VCaP (cell line): Measurements from ENCODE around the gene C12orf57.
"Not testable (repeated sequence)": the region's sequence is repeated elsewhere in the genome, so short reads cannot be mapped to it uniquely, and the experiment has no call there.

Experiments used
- H3K27ac ChIP-seq: fragments of 450-650 bp; 2 replicates; pipeline ENCODE4 v1.5.1; 2017
- TF ChIP-seq, protein P1 (sequence below): fragments of 450-650 bp; conservative IDR thresholded peaks from 2 replicates; pipeline ENCODE4 v1.5.1; 2017; ENCODE audit warnings: mild to moderate bottlenecking, moderate library complexity

C12orf57 gene

DNA sequence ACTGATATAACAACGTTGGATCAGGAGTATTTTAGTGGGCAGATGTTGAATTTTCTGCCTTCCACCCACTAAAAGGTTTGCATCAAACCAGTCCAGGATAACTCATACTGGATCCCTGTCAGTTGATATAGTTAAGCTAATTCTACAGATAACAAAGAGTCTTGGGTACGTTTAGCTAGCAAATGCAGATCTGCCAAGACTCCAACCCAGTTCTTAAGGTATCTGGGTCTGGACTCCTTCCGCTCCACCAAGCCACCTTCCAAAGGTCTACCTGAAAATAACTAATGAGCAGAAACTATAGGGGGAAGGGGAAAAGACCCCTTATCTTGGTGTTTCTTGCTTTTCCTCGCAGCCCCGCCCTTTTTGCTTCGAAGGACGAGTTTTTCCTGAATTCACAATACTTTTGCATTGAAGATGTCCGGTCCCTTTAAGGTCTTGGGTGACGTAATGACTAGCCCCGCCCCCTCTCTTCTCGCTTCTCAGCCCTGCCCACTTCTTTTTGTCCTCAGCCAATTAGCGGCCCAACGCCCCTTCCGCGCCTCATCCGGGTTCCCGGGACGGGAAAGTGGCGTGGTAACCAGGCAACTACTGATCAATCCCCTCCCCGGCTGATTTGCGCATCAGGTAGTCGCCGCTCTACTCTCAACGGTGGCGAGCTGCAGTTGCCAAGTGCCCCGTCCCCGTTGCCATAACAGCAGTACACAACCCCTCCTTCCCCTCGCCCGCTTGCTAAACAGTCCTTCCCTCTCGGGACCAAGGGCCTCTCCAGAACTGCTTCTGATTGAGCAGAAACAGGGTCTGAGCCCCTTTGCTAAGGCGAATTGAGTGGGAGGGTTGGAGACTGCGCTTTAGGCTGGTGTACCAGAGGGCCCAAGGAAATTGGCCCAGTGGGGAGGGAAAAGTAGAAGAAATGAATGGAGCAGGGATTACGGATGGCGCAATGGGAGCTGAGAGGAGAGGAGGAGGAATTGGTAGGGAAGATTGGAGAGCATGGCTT is 39.2 kb upstream of the C12orf57 start, which contains the start of gene LRRC23:
Gene LRRC23 (plus strand): TSS at position 543 of the 997 bp plus-strand sequence. CDS start 812 bp downstream, outside the sequence.
- TF ChIP-seq, protein P1, sequence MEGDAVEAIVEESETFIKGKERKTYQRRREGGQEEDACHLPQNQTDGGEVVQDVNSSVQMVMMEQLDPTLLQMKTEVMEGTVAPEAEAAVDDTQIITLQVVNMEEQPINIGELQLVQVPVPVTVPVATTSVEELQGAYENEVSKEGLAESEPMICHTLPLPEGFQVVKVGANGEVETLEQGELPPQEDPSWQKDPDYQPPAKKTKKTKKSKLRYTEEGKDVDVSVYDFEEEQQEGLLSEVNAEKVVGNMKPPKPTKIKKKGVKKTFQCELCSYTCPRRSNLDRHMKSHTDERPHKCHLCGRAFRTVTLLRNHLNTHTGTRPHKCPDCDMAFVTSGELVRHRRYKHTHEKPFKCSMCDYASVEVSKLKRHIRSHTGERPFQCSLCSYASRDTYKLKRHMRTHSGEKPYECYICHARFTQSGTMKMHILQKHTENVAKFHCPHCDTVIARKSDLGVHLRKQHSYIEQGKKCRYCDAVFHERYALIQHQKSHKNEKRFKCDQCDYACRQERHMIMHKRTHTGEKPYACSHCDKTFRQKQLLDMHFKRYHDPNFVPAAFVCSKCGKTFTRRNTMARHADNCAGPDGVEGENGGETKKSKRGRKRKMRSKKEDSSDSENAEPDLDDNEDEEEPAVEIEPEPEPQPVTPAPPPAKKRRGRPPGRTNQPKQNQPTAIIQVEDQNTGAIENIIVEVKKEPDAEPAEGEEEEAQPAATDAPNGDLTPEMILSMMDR: no peak
- H3K27ac ChIP-seq: peak within 1 kb of the TSS; percentile 67

DNA sequence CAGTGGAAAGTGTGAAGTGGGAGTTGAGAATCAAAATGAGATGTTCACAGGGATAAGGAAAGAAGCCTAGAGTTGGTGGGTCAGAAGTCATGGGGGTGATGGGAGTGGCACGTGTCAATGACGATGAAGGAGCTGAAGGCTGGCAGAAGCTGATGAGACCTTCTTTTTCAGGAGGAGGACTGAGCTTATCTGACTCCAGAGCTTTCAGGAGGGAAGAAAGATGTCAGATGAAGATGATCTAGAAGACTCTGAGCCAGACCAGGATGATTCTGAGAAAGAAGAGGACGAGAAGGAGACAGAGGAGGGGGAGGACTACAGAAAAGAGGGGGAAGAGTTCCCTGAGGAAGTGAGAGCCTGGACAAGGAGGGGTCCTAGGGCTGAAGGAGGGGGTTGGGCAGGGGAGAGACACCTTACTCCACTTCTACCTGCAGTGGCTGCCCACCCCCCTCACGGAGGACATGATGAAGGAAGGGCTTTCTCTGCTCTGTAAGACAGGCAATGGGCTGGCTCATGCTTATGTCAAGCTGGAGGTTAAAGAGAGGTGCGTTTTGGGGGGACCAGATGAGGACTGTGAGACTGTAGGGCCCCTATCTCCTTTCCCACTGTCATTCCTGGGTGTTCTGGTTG is 38.3 kb upstream of the C12orf57 start:
- TF ChIP-seq, protein P1: no peak
- H3K27ac ChIP-seq: peak overlapping the region; percentile 67

DNA sequence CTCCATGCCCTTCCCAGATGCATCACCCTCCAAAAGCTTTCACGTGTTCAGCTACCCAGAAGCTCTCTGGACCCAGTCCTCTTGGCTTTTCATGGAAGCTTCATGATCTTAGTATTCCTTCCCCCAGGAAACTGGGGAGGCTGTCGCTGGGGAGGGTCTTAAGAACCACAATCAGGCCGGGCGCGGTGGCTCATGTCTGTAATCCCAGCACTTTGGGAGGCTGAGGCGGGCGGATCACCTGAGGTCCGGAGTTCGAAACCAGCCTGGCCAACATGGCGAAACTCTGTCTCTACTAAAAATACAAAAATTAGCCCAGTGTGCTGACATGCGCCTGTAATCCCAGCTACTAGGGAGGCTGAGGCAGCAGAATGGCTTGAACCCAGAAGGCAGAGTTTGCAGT is 35.7 kb upstream of the C12orf57 start:
- H3K27ac ChIP-seq: not testable (repeated sequence)

DNA sequence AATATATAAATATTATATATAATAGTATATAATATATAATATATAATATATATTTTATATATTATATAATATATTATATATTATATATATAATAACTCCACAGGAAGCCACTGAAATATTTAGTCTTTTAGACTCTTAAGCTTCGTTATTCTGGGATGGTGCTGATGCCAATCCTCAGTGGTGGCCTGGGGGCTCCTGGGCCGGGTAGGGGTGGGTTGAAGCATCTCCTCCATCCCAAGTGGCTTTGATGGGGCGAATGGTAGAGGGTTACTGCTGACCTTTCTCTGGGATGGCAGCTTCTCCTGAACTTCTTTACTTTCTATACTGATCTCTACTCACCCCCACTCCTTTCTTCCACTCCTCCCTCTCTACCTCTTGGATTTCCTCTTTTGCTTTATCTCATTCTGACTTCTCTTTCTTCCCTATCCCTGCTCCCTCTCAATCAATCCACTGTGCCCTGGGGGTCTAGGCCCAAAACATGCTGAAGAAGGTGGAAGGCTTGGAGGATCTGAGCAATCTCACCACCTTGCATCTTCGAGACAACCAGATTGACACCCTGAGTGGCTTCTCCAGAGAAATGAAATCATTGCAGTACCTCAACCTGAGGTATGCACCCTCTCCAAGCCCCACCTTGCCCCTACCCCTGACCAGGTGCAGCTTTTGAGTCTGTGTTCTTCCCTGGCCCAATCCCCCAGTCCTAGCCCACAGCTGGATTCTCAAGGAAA is 34.2 kb upstream of the C12orf57 start:
- TF ChIP-seq, protein P1: no peak

DNA sequence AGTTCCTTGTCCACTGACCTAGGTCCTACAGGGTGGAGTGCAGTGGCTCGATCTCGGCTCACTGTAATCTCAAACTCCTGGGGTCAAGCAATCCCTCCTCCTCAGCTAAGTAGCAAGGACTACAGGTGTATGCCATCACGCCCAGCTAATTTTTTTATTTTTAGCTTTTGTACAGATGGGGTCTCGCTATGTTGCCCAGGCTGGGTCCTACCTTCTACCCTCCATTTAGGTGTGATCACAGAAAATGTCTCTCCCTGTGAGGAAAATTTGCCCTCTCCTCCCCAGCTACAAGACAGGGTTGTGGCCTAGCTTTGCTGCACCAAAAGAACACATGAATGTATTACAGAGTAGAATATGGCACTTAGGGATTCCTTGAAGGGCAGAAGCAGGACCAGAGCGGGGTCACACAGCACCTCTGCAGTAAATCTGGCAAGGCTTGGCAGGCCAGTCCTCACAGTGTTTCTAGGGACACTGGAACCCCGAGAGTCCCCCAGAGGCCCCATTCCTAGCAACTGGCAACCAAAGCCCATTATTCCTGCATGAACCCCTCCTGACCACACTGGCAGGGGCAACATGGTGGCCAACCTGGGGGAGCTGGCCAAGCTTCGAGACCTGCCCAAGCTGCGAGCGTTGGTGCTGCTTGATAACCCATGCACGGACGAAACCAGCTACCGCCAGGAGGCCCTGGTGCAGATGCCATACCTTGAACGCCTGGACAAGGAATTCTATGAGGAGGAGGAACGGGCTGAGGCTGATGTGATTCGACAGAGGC is 31.5 kb upstream of the C12orf57 start:
- TF ChIP-seq, protein P1: no peak
- no peak overlapping the region for H3K27ac ChIP-seq

More for the DNA sequence above, 34.2 kb upstream of the C12orf57 start:
- no peak overlapping the region for H3K27ac ChIP-seq

DNA sequence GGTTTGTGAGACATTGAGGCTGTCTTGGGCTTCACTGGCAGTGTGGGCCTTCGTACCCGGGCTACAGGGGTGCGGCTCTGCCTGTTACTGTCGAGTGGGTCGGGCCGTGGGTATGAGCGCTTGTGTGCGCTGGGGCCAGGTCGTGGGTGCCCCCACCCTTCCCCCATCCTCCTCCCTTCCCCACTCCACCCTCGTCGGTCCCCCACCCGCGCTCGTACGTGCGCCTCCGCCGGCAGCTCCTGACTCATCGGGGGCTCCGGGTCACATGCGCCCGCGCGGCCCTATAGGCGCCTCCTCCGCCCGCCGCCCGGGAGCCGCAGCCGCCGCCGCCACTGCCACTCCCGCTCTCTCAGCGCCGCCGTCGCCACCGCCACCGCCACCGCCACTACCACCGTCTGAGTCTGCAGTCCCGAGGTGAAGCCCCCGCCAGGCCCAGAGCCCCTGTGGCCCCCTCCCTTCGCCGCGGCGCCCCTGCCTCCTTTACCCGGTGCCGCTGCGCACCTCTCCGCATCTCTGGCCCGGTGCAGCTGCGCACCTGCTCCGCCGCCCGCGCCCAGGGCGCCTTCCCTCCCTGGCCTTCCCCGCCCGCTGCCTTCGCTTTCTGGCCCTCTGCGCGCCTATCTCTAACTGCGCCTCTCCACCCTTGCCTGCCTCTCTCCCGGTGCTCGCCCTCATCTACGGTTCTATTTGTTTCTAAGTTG is 29.4 kb upstream of the C12orf57 start, which contains the start of gene ENO2:
Gene ENO2 (plus strand): TSS at position 335 of the 701 bp plus-strand sequence. CDS start 1,253 bp downstream, outside the sequence.
- peak within 1 kb of the TSS; percentile 68 for H3K27ac ChIP-seq
- TF ChIP-seq, protein P1: no peak
